SK-N-SH treated with all-trans-retinoic acid at 6 μM for 48 hours (cell line): ENCODE data around the gene CPT1C.

Experiments
- ATAC-seq: fragments of 200-7000 bp; cut with Tn5 transposase; 3 replicates; pipeline ENCODE4 v1.9.1; 2020; ENCODE audit warnings: mild to moderate bottlenecking, moderate library complexity
- ARNTL ChIP-seq: fragments of 450-650 bp; formaldehyde crosslinking; IDR thresholded peaks from 2 replicates; pipeline ENCODE4 v1.5.0; 2020; ENCODE audit warnings: low read depth, mild to moderate bottlenecking, moderate library complexity, borderline replicate concordance
- BACH2 ChIP-seq: fragments of 250-450 bp; sonication (Bioruptor Pico); IDR thresholded peaks from 2 replicates; pipeline ENCODE4 v1.9.0; 2021; ENCODE audit warnings: mild to moderate bottlenecking, borderline replicate concordance
- CSDC2 ChIP-seq: fragments of 250-450 bp; sonication (Bioruptor Pico); IDR thresholded peaks from 2 replicates; pipeline ENCODE4 v1.5.0; 2020; ENCODE audit warnings: mild to moderate bottlenecking, moderate library complexity
- CSRNP3 ChIP-seq: fragments of 250-450 bp; sonication (Bioruptor Pico); IDR thresholded peaks from 2 replicates; pipeline ENCODE4 v1.5.1; 2021; ENCODE audit warnings: mild to moderate bottlenecking, moderate library complexity
- ESRRG ChIP-seq: fragments of 250-450 bp; sonication (Bioruptor Pico); IDR thresholded peaks from 2 replicates; pipeline ENCODE4 v1.6.1; 2021; ENCODE audit warnings: mild to moderate bottlenecking
- GLIS3 ChIP-seq: fragments of 250-450 bp; sonication (Bioruptor Pico); IDR thresholded peaks from 2 replicates; pipeline ENCODE4 v1.5.0; 2020; ENCODE audit warnings: mild to moderate bottlenecking, moderate library complexity
- ISL1 ChIP-seq: fragments of 250-450 bp; sonication (Bioruptor Pico); IDR thresholded peaks from 2 replicates; pipeline ENCODE4 v2.1.2; 2022; ENCODE audit warnings: mild to moderate bottlenecking, moderate library complexity
- OSR1 ChIP-seq: fragments of 250-450 bp; sonication (Bioruptor Pico); IDR thresholded peaks from 2 replicates; pipeline ENCODE4 v1.8.0; 2022; ENCODE audit warnings: moderate library complexity, mild to moderate bottlenecking, inconsistent platforms
- POU6F1 ChIP-seq: fragments of 250-450 bp; sonication (Bioruptor Pico); IDR thresholded peaks from 2 replicates; pipeline ENCODE4 v1.8.0; 2021; ENCODE audit warnings: low read depth, mild to moderate bottlenecking, moderate library complexity, borderline replicate concordance
- PPARA ChIP-seq: fragments of 250-450 bp; sonication (Bioruptor Pico); IDR thresholded peaks from 2 replicates; pipeline ENCODE4 v1.5.0; 2020; ENCODE audit warnings: mild to moderate bottlenecking, borderline replicate concordance
- RARB ChIP-seq: fragments of 250-450 bp; sonication (Bioruptor Pico); IDR thresholded peaks from 2 replicates; pipeline ENCODE4 v1.8.0; 2021; ENCODE audit warnings: mild to moderate bottlenecking, moderate library complexity
- SNAI2 ChIP-seq: fragments of 250-450 bp; sonication (Bioruptor Pico); IDR thresholded peaks from 2 replicates; pipeline ENCODE4 v1.5.0; 2020; ENCODE audit warnings: mild to moderate bottlenecking, moderate library complexity
- TCF4 ChIP-seq: fragments of 250-450 bp; sonication (Bioruptor Pico); IDR thresholded peaks from 2 replicates; pipeline ENCODE4 v1.8.0; 2021; ENCODE audit warnings: mild to moderate bottlenecking, moderate library complexity, borderline replicate concordance
- TOX ChIP-seq: fragments of 250-450 bp; sonication (Bioruptor Pico); IDR thresholded peaks from 2 replicates; pipeline ENCODE4 v1.8.0; 2021; ENCODE audit warnings: mild to moderate bottlenecking, moderate library complexity, borderline replicate concordance
- TSHZ2 ChIP-seq: fragments of 250-450 bp; sonication (Bioruptor Pico); IDR thresholded peaks from 2 replicates; pipeline ENCODE4 v1.5.0; 2020; ENCODE audit warnings: mild to moderate bottlenecking, moderate library complexity
- ZFP3 ChIP-seq: fragments of 250-450 bp; sonication (Bioruptor Pico); IDR thresholded peaks from 2 replicates; pipeline ENCODE4 v1.5.0; 2020; ENCODE audit warnings: mild to moderate bottlenecking, moderate library complexity
- ZFP30 ChIP-seq: fragments of 450-650 bp; formaldehyde crosslinking; IDR thresholded peaks from 2 replicates; pipeline ENCODE4 v1.5.0; 2022; ENCODE audit warnings: mild to moderate bottlenecking, moderate library complexity
- ZNF70 ChIP-seq: fragments of 450-650 bp; formaldehyde crosslinking; IDR thresholded peaks from 2 replicates; pipeline ENCODE4 v1.5.0; 2020; ENCODE audit warnings: mild to moderate bottlenecking, moderate library complexity
- ZNF8 ChIP-seq: fragments of 450-650 bp; formaldehyde crosslinking; IDR thresholded peaks from 2 replicates; pipeline ENCODE4 v1.5.0; 2020; ENCODE audit warnings: mild to moderate bottlenecking, moderate library complexity
- TF ChIP-seq, protein P1 (sequence below): fragments of 250-450 bp; sonication (Bioruptor Pico); IDR thresholded peaks from 2 replicates; pipeline ENCODE4 v1.8.0; 2020; ENCODE audit warnings: mild to moderate bottlenecking, moderate library complexity, borderline replicate concordance

Gene CPT1C

GRCh38 chr19:49687150-49687549 lies 3.8 kb upstream of the CPT1C start (continued):
- no peak for TF ChIP-seq POU6F1
- no peak for TF ChIP-seq ZNF8 (CRISPR knock-in tag)
- no peak for TF ChIP-seq ESRRG (CRISPR knock-in tag)
- TF ChIP-seq OSR1, result no peak
- no peak for TF ChIP-seq RARB

GRCh38 chr19:49687566-49688316 lies 3.2 kb upstream of the CPT1C start:
- ATAC-seq, result no peak
- no peak for TF ChIP-seq GLIS3
- no peak for TF ChIP-seq BACH2 (CRISPR knock-in tag)
- no peak for TF ChIP-seq ESRRG (CRISPR knock-in tag)
- no peak for TF ChIP-seq ZNF8 (CRISPR knock-in tag)
- no peak for TF ChIP-seq RARB
- no peak for TF ChIP-seq CSDC2 (CRISPR knock-in tag)
- TF ChIP-seq PPARA, result no peak
- no peak for TF ChIP-seq ISL1 (CRISPR knock-in tag)
- TF ChIP-seq SNAI2 (CRISPR knock-in tag), result no peak

GRCh38 chr19:49688531-49689132 lies 2.3 kb upstream of the CPT1C start:
- no peak for TF ChIP-seq ZFP30 (CRISPR knock-in tag)
- no peak for TF ChIP-seq ARNTL (CRISPR knock-in tag)
- no peak for TF ChIP-seq CSRNP3 (CRISPR knock-in tag)
- TF ChIP-seq TOX (CRISPR knock-in tag), result no peak
- no peak for TF ChIP-seq TCF4 (CRISPR knock-in tag)
- no peak for TF ChIP-seq BACH2 (CRISPR knock-in tag)
- no peak for ATAC-seq

DNA sequence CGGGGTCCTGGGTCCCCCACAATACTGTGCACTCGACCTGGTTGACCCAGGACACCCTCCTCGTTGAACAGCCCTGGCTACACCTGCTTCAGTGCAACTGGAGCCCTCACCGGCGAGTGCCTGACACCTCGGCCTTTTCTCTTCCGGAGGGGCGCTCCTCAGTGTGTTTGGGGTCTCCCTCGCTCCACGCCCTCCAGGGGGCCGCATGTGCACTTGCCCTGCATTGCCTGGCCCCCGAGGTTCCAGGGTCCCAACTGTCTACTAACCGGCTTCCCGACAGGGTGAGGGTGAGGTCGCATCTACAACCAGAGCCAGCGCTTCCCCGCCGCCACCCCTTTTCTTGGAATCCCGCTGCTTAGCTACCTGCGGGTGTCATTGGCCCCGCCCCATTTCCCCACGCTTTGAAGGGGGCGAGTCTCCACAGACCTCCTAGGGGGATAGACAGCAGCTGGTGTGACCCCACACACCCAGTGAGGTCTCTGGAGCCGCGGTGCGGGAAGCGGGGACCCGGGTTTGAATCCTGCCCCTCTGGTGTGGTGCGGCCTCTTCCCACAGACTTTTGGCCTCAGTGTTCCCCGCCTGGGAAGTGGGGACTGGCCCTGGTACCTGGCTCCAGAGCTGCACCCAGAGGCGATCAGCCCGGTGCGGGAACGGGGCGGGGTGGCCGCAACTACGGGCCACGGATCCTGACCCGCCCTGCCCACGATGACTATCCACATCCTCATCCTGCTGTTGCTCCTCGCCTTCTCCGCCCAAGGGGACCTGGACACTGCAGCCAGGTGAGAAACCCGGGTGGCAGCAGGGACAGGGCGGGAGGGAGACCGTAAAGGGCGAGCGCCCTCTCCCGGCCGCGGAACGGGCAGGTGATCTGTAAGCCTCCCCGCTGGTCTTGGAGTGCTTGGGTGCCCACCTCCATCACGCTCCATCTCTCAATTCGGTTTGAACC lies 1.5 kb upstream of the CPT1C start, which contains the start of gene ADM5:
Gene ADM5, plus strand, starts transcription at position 462 of the 946 bp plus-strand sequence. Its CDS starts 244 bp downstream, at position 706.
- peak; percentile 69 for ATAC-seq
- no peak for TF ChIP-seq CSRNP3 (CRISPR knock-in tag)
- no peak for TF ChIP-seq ZNF70
- TF ChIP-seq, protein P1, sequence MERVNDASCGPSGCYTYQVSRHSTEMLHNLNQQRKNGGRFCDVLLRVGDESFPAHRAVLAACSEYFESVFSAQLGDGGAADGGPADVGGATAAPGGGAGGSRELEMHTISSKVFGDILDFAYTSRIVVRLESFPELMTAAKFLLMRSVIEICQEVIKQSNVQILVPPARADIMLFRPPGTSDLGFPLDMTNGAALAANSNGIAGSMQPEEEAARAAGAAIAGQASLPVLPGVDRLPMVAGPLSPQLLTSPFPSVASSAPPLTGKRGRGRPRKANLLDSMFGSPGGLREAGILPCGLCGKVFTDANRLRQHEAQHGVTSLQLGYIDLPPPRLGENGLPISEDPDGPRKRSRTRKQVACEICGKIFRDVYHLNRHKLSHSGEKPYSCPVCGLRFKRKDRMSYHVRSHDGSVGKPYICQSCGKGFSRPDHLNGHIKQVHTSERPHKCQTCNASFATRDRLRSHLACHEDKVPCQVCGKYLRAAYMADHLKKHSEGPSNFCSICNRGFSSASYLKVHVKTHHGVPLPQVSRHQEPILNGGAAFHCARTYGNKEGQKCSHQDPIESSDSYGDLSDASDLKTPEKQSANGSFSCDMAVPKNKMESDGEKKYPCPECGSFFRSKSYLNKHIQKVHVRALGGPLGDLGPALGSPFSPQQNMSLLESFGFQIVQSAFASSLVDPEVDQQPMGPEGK (CRISPR knock-in tag), result no peak
- TF ChIP-seq SNAI2 (CRISPR knock-in tag), result no peak
- TF ChIP-seq ZFP3 (CRISPR knock-in tag), result no peak
- no peak for TF ChIP-seq ZFP30 (CRISPR knock-in tag)
- TF ChIP-seq PPARA, result no peak
- TF ChIP-seq TOX (CRISPR knock-in tag), result no peak
- no peak for TF ChIP-seq ESRRG (CRISPR knock-in tag)
- TF ChIP-seq OSR1, result no peak
- TF ChIP-seq TSHZ2 (CRISPR knock-in tag), result no peak
- no peak for TF ChIP-seq BACH2 (CRISPR knock-in tag)
- no peak for TF ChIP-seq POU6F1
- TF ChIP-seq TCF4 (CRISPR knock-in tag), result no peak
